Hematopoietic multipotent progenitor cell treated with erythropoietin and hydrocortisone succinate and interleukin-3 and kit ligand, for 17 days (in vitro differentiated cells): Measurements from ENCODE around the gene C8A.

Source experiments
- DNase-seq: peaks from one replicate; pipeline ENCODE4 v3.0.0-alpha.2; 2015; ENCODE audit warnings: low spot score

The C8A gene

DNA sequence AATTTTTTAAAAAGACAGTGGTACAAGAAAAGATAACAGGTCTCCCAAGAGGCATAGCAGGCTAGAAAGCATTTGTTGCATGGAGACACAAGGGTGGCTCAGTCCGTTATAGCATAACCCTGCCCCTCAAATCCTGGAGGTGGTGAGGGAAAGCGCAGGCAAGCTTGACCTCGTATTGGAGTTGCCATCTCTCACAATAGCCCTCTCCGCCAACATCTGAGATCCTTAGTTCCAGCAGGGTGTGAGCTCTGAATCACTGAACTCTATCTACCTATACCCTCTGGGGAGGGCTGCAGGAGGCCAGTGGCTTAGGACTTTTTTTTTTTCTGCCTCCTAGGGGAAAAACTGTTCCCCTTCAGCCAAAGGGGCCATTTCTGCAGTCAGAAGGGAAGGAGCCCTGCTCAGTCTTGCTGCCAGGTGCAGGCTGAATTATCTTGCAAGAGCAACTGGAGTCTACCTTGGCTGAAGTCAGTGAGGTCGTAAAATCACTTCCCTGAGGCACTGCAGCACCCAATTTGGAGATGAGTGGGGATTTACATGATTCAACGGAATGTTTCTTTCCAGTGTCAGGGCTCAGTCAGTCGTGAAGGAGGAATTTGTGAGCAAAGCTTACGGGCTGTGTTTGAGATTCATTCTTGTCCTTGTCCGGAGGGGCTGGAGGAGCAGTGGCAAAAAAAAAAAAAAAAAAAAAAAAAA, 17.2 kb upstream of the C8A start:
- no peak for DNase-seq

DNA sequence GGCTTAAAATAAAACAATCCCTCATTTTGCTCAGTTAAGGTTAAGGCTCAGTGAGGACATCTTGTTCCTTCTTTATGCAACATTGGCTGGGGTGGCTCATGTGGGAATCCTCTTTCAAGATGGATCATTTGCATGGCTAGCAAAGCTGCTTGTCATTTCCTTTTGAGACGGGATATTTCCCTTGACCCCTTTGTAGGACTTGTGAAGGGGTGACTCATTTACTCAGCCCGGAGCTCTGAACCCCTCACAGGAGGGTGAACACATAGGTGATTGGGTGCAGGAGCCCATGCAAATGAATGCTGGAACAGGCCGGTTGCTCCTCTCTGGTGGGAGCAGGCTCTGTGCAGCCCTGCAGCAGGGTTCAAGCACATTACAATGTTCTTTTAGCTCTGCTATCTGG, 15.8 kb upstream of the C8A start:
- DNase-seq: no peak

DNA sequence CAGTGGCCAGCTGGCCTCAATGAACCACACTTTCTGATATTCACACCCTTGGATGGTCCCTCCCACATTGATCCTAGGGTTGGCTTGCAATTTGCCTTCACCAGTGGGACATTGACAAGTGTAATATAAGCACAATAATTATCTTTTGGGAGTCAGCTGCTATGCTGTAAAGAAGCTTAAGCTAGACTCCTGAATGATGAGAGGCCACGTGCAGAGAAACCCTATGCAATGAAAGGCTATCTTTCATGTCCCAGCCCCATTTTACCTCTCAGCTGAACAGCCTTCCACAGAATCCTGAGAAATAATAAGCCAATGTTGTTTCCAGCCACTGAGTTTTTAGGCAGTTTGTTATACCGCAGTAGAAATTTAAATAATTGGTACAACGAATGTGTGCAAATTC, 11.1 kb upstream of the C8A start:
- no peak for DNase-seq

DNA sequence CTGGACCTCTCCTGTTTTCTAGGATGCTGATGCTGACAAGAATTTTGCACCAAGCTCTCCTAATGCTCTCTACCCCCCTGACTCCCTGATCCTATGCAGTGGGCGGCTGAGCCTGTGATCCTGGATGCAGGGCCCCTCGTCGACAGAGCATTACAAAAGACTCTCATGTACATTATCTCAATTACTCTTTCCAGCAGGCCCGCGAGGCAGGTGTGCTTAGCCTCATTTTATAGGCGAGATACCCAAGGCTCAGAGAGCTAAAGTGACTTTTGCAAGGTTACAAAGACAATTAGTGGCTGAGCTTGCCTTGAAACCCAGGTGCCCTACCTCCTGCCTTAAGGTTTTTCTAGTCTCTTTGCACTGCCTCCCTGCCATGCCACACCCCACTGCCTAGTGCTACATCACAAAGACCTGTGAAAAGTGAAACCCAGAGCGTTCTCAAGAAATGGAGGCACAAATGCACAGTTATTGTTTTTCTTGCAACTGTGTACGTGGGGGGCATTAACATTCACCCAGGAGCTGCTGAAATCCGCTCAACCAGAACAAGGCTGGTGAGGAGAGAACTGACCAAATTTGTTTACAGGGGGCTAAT, 10.0 kb upstream of the C8A start:
- no peak for DNase-seq

DNA sequence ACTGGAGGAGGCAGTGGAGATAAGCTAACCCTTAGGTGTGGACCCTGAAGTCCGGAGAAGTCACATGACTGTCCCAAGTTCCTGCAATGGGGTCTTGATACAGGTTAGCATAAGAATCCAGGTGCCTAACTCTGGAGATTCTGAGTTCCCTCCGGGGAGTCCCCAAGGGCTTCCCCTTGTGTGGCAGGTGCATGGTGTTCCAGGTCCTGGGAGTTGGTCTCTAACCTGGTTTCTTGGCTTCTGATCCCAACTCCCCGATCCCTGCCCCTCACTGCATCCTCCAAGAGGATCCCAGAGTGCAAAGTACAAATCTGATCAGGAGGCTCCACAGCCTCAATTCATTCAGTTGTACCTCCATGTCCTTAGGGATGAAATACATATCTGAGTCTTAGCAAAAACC, 9.3 kb upstream of the C8A start:
- no peak for DNase-seq

GRCh38 chr1:56849750-56850149, 4.8 kb upstream of the C8A start:
- no peak for DNase-seq

GRCh38 chr1:56850411-56850810, 4.2 kb upstream of the C8A start:
- DNase-seq: no peak

DNA sequence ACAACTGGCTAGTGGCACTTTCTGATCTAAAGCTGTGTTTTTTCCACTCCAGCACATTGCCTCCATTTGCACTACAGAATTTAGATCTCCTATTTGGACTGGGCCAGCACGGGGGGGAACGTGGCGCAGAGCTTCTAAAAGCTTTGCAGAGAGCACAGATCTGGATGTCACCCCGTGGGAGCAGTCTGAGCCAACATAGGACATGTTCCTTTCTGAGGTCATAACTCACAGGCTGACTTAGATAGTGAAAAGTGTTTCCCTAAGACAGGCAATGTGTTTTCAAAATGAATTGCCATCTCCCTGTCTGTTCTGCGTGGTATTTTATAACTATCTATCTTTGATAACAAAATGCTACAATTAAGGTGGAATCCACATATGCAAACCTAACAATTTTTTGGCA, 3.7 kb upstream of the C8A start:
- DNase-seq: no peak

DNA sequence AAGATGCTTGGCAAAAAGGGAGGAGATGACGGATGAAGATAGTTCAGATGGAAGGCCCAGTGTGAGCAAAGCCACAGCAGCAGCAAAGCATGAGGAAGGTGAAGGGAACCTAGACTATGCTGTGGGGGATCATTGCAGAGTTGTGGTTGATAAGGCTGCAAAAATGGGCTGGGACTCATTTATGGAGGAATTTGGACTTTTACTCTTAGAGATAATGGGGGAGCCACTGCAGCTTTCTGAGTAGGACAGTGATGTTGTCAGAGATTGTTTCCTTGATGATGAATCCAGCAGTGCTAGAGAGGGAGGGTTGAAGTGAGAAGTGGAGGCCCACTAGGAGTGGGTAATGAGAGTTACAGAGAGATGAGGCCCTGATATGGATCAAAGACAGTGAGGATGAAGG, 2.1 kb upstream of the C8A start:
- DNase-seq: no peak

- DNase-seq: no peak
Observed at GRCh38 chr1:56855190-56855589, 593 bp downstream of the C8A start.

DNA sequence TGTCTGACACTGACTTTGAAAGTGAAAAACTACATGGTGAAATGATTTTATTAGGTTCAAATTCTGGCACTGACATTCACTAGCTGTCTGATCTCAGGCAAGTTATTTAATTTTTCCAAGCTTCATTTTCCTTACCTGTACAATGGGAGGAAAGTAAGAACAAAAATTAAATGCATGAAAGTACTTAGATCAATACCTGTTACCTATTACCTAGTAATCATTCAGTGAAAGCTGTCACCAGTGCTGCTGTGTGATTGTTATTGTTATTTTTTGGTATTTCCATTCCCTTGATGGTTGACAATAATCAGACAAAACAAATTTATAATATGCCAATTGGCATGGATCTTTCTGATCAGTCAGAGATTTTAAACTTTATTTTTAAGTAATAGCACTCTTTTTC, 1.6 kb downstream of the C8A start:
- no peak for DNase-seq

DNA sequence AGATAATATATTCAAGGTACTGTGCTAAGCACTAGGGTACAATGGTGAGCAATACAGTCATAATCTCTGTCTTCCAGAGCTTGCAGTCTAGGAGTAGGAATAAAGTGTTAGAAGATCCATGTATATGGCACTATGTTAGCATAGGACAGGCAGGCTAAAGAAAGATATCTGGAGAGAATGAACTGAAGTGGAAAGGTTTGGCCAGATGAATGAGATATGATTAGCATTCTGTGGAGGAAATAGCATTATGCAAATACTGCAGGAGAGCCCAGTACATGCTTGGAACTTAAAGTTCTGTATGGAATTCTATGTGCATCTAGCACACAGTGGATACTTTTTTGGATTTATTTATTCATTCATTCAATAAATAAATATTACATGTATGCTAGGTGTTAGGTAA, 4.7 kb downstream of the C8A start:
- DNase-seq: no peak

GRCh38 chr1:56863265-56863992, 8.8 kb downstream of the C8A start:
- DNase-seq: no peak

DNA sequence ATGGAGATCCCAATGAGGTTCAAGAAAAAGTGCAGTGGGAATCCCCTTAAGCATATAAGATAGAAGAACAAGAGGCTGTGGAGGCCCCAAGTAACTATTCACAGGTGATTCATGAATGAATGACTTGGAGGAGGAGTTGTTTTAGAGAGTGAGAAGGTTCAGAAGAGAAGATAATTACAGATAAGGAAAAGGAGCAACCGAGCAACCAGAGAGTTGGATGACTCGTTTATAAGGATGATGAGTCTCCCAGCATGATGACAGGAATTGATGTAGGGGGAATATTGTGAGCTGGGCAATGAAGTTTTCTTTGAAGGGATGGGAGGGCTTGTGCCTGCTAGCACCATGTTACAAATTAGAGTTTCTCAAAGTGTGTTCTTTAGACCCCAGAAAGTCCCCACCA, 9.8 kb downstream of the C8A start:
- no peak for DNase-seq

DNA sequence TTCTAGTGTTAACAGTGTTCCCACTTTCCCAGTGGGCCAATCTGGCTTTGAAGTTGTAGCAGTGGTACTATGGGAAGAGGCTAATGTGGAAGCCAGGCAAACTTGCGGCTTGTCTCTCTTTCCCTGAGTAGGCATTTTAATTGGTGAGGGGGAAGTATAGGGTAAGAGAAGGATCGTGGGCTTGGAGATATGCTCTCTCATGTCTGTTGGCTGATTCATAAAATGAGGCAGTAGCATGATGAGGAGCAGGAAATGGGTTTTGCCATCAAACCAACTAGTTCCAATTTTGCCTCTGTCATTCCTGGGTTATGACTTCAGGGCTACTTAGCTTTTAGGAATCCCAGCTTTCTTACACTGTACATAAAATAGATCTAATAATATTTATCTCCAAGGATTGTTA, 12.1 kb downstream of the C8A start:
- DNase-seq: no peak

GRCh38 chr1:56867491-56867890, 12.9 kb downstream of the C8A start:
- DNase-seq: no peak

DNA sequence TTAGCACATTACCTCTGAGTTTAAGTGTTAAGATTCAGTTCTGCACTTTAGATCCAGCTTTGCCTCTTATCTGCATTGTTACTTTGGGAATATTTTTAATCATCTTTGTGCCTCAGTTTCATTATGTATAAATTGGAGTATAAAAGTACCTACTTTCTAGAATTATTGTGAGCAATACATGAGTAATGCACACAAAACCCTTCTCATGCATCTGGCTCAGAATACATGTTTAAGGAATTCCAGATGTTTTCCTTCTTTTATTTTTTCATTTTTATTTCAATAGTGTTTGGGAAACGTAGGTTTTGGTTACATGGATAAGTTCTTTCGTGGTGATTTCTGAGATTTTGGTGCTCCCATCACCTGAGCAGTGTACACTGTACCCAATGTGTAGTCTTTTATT, 14.2 kb downstream of the C8A start:
- DNase-seq: no peak

GRCh38 chr1:56872597-56872996, 18.0 kb downstream of the C8A start:
- DNase-seq: no peak

DNA sequence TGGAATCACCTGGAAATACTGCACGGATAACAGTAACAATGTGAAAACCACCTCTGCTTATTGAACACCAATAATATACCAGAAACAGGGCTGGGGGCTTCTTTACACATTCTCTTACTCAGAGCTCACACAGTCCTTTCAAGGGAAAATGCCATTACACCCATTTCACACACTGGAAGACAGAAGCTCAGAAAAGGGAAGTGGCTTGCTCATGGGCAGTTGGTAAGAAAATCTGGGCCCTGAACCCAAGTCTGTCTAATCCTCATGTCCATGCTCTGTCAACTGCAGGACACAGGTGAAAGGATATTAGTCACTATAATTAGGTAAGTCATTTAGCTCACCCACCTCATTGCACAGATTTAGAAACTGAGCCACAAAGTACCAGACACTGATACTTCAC, 18.6 kb downstream of the C8A start:
- no peak for DNase-seq

DNA sequence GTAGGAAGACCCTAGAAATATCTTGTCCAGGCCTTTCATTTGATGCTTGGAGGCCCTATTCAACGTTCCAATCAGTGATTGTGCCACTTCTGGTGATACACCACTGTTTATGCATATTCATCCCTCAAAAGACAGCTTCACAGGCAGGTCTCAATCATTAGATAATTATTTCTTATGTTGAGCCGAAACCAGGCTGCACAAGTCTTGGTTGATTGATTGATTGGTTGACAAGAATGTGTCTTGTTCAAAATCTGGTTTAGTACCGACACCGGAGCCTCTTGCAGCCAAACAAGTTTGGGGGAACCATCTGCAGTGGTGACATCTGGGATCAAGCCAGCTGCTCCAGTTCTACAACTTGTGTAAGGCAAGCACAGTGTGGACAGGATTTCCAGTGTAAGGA, 20.1 kb downstream of the C8A start:
- no peak for DNase-seq

- DNase-seq: no peak
Observed at GRCh38 chr1:56877973-56878372, 23.4 kb downstream of the C8A start.

- DNase-seq: no peak
Observed at GRCh38 chr1:56880774-56881173, 26.2 kb downstream of the C8A start.

DNA sequence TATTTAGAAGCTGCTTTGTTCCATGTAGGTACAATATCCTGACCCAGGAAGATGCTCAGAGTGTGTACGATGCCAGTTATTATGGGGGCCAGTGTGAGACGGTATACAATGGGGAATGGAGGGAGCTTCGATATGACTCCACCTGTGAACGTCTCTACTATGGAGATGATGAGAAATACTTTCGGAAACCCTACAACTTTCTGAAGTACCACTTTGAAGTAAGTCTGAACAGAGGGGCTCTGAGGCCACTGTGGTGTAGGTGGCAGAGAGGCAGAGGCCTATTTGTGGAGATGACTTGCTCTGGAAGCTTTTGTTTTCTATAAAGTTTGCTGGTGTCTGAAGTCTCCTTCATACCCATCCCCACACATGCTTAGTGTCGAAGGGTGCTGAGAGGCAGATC, 26.8 kb downstream of the C8A start:
- DNase-seq: no peak

GRCh38 chr1:56890229-56890628, 35.6 kb downstream of the C8A start:
- no peak for DNase-seq
